NCI-H510A treated with DMSO at 0.1 percent for 48 hours (cell line): Measurements from ENCODE around the gene CGB7.

Experiments
- DNase-seq: peaks from one replicate; lab custom pipeline; 2025; lab: John Stamatoyannopoulos, UW

CGB7 gene

DNA sequence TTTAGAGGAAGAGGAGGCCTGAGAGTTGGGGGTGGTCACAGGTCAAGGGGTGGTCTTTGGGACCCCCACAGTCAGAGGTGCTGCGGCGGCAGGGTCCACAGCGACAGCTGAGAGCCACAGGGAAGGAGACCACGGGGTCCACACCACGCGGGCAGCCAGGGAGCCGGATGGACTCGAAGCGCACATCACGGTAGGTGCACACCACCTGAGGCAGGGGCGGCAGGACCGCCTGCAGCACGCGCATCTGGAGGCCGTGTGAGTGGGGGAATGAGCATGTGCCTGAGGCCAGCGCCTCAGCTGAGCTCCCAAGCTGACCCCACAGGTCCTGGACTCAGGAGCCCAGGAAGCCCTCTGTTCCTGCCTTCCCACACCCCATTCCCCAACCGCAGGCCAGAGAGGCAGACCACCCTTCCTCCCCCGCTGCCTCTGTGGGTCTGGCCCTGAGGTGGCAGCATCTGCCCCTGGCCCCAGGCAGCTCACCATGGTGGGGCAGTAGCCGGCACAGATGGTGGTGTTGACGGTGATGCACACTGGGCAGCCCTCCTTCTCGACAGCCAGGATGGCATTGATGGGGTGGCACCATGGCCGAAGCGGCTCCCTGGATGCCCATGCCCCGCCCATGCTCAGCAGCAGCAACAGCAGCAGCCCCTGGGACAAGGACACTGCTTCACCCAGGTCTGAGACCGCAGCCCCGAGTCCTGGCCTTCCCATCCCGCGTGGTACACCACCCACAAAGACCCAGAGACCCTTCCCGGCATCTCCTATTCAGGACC, 41.3 kb downstream of the CGB7 start:
- no peak for DNase-seq

- DNase-seq, result no peak
Measured at GRCh38 chr19:49014870-49015255, 42.7 kb downstream of the CGB7 start.

DNA sequence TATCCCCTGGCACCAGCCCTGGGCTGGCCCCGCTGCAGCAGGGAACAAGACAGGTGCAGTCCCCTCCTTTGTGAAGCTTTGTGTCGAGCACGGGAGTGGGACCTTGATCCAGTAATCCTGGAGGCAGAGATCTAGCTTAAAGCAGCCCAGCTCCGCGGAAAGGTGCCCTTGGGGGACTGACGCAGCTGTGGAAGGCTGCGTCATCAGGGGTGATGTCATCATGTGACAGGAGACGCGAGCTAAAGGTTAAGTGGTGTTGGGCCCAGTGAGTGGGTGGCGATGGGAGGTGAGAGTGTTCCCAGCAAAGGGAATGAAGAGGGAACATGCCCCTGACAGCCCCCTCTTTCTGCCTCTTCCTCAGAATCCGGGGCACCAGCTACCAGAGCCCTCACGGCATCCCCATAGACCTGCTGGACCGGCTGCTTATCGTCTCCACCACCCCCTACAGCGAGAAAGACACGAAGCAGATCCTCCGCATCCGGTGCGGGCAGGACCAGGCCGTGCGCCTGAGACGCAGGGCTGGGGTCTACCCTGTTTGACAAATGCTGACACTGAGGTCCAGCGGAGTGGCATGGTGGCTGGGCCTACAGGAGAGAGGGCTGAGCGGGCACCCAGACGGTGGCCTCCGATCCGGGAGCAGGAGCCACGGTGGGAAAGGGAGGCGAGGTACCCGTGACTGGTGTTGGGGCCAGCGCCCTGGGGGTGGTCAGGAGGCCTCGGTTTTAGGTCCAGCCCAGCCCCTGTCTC, 43.3 kb downstream of the CGB7 start:
- no peak for DNase-seq

DNA sequence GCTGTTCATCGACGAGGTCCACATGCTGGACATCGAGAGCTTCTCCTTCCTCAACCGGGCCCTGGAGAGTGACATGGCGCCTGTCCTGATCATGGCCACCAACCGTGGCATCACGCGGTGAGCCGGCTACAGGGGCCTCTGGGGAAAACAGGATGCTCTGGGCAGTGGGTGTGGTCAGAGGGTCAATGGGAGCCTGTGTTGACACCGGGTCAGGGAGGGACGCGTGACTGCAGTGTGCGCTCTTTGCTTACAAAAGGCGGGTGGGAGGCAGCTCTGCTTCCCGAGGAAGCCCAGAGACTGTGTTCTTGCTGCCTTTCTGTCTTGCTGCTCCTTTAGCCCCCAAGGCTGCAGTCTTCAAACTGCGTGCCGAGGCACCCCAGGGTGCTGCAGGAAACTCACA, 46.4 kb downstream of the CGB7 start:
- DNase-seq, result no peak

DNA sequence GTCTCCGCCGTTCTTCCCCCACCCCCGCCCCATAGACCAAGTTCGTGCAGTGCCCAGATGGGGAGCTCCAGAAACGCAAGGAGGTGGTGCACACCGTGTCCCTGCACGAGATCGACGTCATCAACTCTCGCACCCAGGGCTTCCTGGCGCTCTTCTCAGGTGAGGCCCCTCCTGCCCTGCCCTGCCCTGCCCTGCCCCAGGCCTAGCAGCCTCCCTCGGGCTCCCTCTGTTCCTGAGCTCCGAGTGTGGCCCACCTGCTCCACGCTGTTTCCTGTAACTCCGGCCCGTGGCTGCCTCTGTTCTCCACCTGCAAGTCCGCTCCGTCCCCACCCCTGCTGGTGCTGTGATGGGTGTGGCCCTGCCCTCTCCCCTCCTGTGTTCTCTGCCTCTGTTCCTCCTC, 47.1 kb downstream of the CGB7 start:
- DNase-seq, result no peak

DNA sequence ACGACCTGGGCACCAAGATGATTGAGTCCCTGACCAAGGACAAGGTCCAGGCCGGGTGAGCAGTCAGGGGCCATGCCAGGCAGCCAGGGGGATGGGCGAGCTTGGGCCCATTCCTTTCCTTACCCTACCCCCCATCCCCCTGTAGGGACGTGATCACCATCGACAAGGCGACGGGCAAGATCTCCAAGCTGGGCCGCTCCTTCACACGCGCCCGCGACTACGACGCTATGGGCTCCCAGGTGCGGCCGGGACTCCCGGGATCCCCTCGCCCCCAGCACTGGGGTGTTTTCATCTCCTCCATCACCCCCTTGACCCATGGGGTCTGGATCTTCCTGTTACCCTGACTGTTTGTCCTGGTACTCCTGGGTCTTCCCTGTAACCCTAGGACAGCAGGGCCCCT, 47.7 kb downstream of the CGB7 start:
- DNase-seq, result no peak

- DNase-seq, result no peak
Measured at GRCh38 chr19:49006905-49007304, 50.6 kb downstream of the CGB7 start.

DNA sequence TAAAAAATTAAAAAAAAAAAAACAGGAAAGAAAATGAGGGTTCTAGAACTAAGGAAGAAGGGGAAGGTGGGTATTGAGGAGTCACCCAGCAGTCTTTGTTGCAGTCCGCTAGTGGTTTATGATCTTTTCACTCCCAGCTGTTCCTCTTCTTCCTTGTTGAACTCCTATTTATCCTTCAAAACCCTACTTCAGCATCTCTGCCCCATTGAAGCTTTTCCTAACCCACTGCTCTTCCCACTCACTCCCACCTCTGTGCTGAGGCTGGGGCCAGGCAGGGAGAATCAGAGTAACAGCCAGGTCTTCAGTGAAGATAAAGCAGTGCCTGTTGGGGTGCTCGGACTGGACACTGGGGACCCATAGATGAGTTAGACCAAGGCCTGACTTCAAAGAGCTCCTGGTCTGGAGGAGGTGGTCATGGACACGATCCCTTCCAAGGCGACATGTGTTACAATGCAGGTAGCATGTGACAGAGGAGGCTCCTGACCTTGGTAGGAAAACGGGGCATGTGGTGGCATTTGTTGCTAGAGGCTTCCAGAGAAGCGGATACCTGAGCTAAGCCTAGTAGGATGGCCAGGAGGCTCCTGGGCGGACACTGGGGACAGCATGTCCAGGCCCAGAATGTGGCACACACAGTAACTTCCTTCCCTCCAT, 52.5 kb downstream of the CGB7 start:
- no peak for DNase-seq
